Loucy (cell line): ENCODE results near the gene LHFPL6.

Source experiments
- H2AFZ ChIP-seq: fragments of 200-600 bp; sonication (generic); 2 replicates; pipeline ENCODE4 v1.6.0; 2016; ENCODE audit warnings: antibody characterized with exemption, mild to moderate bottlenecking, low read length, moderate library complexity
- H3F3A ChIP-seq: fragments of 200-600 bp; 2 replicates; pipeline ENCODE4 v1.6.0; 2016; ENCODE audit warnings: antibody characterized with exemption, low read depth, mild to moderate bottlenecking
- H3K27me3 ChIP-seq: fragments of 200-600 bp; sonication (generic); 2 replicates; pipeline ENCODE4 v1.6.1; 2014; ENCODE audit warnings: low read length, mild to moderate bottlenecking; ENCODE audit not compliant: insufficient read depth, poor library complexity, severe bottlenecking
- H3K36me3 ChIP-seq: fragments of 200-600 bp; sonication (generic); 2 replicates; pipeline ENCODE4 v1.6.1; 2016; ENCODE audit warnings: low read length; ENCODE audit not compliant: insufficient read depth
- H3K4me1 ChIP-seq: fragments of 200-600 bp; sonication (generic); 2 replicates; pipeline ENCODE4 v1.5.1; 2014; ENCODE audit warnings: low read length, mild to moderate bottlenecking; ENCODE audit not compliant: insufficient read depth, poor library complexity, severe bottlenecking
- H3K4me2 ChIP-seq: fragments of 200-600 bp; sonication (generic); 2 replicates; pipeline ENCODE4 v1.6.0; 2014; ENCODE audit warnings: antibody characterized with exemption, low read length, low read depth, mild to moderate bottlenecking; ENCODE audit not compliant: poor library complexity, severe bottlenecking
- H3K4me3 ChIP-seq: fragments of 200-600 bp; sonication (generic); 2 replicates; pipeline ENCODE4 v1.5.1; 2014; ENCODE audit warnings: low read length, mild to moderate bottlenecking, mixed read lengths; ENCODE audit not compliant: poor library complexity, severe bottlenecking
- H3K79me2 ChIP-seq: fragments of 200-600 bp; sonication (generic); 2 replicates; pipeline ENCODE4 v1.6.1; 2014; ENCODE audit warnings: low read length; ENCODE audit not compliant: insufficient read depth
- H3K9ac ChIP-seq: fragments of 200-600 bp; sonication (generic); 2 replicates; pipeline ENCODE4 v1.6.0; 2014; ENCODE audit warnings: mild to moderate bottlenecking, low read depth, low read length, moderate library complexity; ENCODE audit not compliant: poor library complexity, severe bottlenecking
- H3K9me2 ChIP-seq: fragments of 200-600 bp; sonication (generic); replicated peaks from 2 replicates; pipeline ENCODE4 v1.6.1; 2016; ENCODE audit warnings: low read depth, low read length, mixed read lengths
- H3K9me3 ChIP-seq: fragments of 200-600 bp; sonication (generic); 2 replicates; pipeline ENCODE4 v1.6.1; 2014; ENCODE audit warnings: mild to moderate bottlenecking, antibody characterized with exemption, low read length, low read depth; ENCODE audit not compliant: insufficient read depth
- H4K20me1 ChIP-seq: fragments of 200-600 bp; sonication (generic); 2 replicates; pipeline ENCODE4 v1.6.0; 2014; ENCODE audit warnings: antibody characterized with exemption, low read length, mild to moderate bottlenecking; ENCODE audit not compliant: insufficient read depth, poor library complexity, severe bottlenecking
- EZH2phosphoT487 ChIP-seq: fragments of 200-600 bp; IDR thresholded peaks from 2 replicates; pipeline ENCODE4 v1.6.1; 2018; ENCODE audit warnings: antibody characterized with exemption, mild to moderate bottlenecking, moderate library complexity, borderline replicate concordance
- TF ChIP-seq, protein P1 (sequence below): fragments of 200-600 bp; sonication (generic); conservative IDR thresholded peaks from 2 replicates; pipeline ENCODE4 v1.5.1; 2014; ENCODE audit warnings: mild to moderate bottlenecking, antibody characterized with exemption, low read length

LHFPL6 gene

DNA sequence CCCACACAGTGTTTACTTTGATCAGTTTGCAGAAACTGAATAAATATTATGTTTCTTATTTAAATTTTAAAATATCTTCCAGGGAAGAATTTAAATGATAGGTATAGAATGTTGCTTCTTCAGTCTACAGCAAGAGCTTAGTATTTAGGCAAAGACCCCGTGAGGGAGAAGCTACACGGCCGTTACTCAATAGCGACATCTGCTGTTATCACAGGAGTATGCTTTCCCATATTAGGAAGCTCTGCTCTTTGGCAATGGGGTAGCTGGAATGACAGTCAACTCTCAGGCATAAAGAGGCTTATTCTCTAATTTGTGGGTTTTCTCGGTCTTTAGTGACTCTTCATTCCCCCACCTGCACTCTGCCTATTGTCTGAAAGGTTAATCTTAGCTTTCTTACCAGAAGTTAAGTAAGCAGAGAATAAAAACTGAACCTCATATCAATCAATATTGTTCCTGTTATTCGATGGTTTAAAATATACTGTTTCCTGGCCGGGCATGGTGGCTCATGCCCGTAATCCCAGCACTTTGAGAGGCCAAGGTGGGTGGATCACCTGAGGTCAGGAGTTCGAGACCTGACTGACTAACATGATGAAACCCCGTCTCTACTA is 13.2 kb upstream of the LHFPL6 start:
- Histone ChIP-seq H3K9me2 (no peaks in the 10 kb centered on the region), H4K20me1 (no peaks in the 10 kb centered on the region), H3K79me2 (no peaks in the 10 kb centered on the region), H3K4me1 (no peaks in the 10 kb centered on the region), H3K4me3 (no peak overlapping the region), H2AFZ (peak overlapping the region; percentile 65), H3K9ac (no peak overlapping the region), H3K36me3 (no peaks in the 10 kb centered on the region), H3F3A (no peaks in the 10 kb centered on the region), H3K9me3 (no peaks in the 10 kb centered on the region), H3K27me3 (no peaks in the 10 kb centered on the region), H3K4me2 (no peak overlapping the region)
- TF ChIP-seq, protein P1, sequence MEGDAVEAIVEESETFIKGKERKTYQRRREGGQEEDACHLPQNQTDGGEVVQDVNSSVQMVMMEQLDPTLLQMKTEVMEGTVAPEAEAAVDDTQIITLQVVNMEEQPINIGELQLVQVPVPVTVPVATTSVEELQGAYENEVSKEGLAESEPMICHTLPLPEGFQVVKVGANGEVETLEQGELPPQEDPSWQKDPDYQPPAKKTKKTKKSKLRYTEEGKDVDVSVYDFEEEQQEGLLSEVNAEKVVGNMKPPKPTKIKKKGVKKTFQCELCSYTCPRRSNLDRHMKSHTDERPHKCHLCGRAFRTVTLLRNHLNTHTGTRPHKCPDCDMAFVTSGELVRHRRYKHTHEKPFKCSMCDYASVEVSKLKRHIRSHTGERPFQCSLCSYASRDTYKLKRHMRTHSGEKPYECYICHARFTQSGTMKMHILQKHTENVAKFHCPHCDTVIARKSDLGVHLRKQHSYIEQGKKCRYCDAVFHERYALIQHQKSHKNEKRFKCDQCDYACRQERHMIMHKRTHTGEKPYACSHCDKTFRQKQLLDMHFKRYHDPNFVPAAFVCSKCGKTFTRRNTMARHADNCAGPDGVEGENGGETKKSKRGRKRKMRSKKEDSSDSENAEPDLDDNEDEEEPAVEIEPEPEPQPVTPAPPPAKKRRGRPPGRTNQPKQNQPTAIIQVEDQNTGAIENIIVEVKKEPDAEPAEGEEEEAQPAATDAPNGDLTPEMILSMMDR = peak; percentile 86
- TF ChIP-seq EZH2phosphoT487 = no peak

DNA sequence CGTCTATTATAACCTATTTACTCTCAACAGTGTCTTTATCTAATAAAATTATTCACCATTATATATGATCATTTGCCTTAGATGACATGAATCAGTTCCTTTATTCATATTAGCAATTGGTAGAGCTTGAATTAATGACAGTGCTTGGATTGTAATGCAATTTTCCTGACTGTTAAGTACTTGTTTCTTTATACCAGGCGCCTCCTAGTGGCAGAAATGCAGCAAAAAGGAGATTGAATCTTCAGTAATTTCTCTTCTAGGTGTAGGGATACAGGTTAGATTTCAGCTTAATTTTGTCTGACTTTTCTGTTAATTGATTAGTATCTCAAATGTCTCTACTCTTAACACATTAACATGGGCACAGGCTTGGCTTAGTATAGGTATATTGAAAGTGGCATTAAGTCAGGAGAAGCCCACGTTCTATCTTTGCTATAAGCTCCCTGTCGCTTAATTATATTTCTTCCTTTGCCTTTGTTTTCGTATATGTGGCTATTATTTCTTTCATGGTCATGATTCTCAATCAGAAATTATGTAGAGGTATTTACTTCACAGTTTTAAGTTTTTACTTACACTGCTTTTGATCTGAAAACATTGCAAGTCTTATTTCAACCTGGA is 9.1 kb upstream of the LHFPL6 start:
- TF ChIP-seq, protein P1 = peak; percentile 90
- TF ChIP-seq EZH2phosphoT487 = no peak

DNA sequence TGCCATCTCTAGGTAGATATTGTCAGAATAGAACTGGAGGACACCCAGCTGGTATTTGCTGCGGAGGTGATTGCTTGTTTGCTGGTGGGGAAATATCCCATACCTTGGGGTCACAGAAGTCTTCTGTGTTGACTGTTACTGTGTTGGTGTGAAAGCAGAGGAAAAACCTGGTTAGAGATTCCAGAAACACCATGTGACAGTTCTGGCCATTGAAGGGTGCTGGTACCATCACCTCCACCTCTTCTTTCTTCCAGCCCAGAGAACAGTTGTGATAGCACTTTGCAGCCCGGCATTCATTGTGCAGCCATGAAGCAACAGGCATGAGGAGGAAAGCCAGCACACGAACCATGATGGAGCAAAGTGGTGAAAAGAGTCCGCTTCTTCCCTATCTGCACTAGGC is 4.9 kb upstream of the LHFPL6 start:
- Histone ChIP-seq H3K4me1 (no peaks in the 10 kb centered on the region), H3K79me2 (no peaks in the 10 kb centered on the region), H3K4me2 (no peak overlapping the region), H3K4me3 (no peak overlapping the region), H3K9ac (no peak overlapping the region), H2AFZ (no peak overlapping the region), H3K27me3 (peaks cover 10% of the 10 kb centered on the region), H4K20me1 (no peaks in the 10 kb centered on the region), H3F3A (no peaks in the 10 kb centered on the region), H3K9me2 (no peaks in the 10 kb centered on the region), H3K36me3 (no peaks in the 10 kb centered on the region), H3K9me3 (no peaks in the 10 kb centered on the region)
- TF ChIP-seq, protein P1 = no peak
- no peak for TF ChIP-seq EZH2phosphoT487

More for the DNA sequence above, 9.1 kb upstream of the LHFPL6 start:
- Histone ChIP-seq H2AFZ (no peak overlapping the region), H3K79me2 (no peaks in the 10 kb centered on the region), H3F3A (no peaks in the 10 kb centered on the region), H3K27me3 (no peaks in the 10 kb centered on the region), H3K4me1 (no peaks in the 10 kb centered on the region), H3K36me3 (no peaks in the 10 kb centered on the region), H3K9me2 (no peaks in the 10 kb centered on the region), H3K4me3 (no peak overlapping the region), H3K4me2 (no peak overlapping the region), H3K9ac (no peak overlapping the region), H4K20me1 (no peaks in the 10 kb centered on the region), H3K9me3 (no peaks in the 10 kb centered on the region)
